K562 (cell line): Measurements from ENCODE around the gene SLC15A3. TPM values are rescaled to one million over a fixed set of nuclear protein-coding genes. Genes with fewer than 3 reads are reported as not detected.

Experiments
- ATAC-seq: fragments of 200-7000 bp; cut with Tn5 transposase; 3 replicates; pipeline ENCODE4 v1.9.1; 2020; ENCODE audit warnings: moderate library complexity
- BruUV-seq: library from RNA; stranded (reverse); fragments of 400-500 nt; replicated peaks from 2 replicates; lab custom pipeline; 2021; lab: Mats Ljungman, UMichigan
- CTCF ChIA-PET: fragments of 300-600 bp; formaldehyde crosslinking; extraction: SDS; loops from one replicate; lab custom pipeline; 2021; ENCODE audit warnings: low intra/inter-chr PET ratio; lab: Yijun Ruan, JAX
- POLR2A ChIA-PET: fragments of 300-600, 350-650 bp; sonication (Branson Sonifier 250); formaldehyde crosslinking; extraction: SDS; loops from one replicate; lab custom pipeline; 2021; ENCODE audit warnings: antibody characterized with exemption, inconsistent platforms; lab: Yijun Ruan, JAX
- DNase-seq, 4 experiments: peaks; one replicate each; pipeline versions ENCODE4 v3.0.0 to v3.0.0-alpha.2; 2011 to 2018; ENCODE audit warnings: low spot score in 3 of 4, mixed read lengths in 3 of 4; ENCODE audit errors: extremely low read depth in 1 of 4
- FAIRE-seq: peaks from 2 replicates; lab custom pipeline; 2011; peaks lifted over from hg19 to GRCh38; lab: Jason Lieb, UNC
- H2AFZ ChIP-seq: 2 replicates; pipeline ENCODE4 v1.6.0; 2011; ENCODE audit warnings: low read depth, low read length, control low read depth, inconsistent platforms
- H3K27ac ChIP-seq: fragments of 200-600 bp; 3 replicates; pipeline ENCODE4 v1.8.0; 2011; ENCODE audit warnings: low read depth, mild to moderate bottlenecking, control low read depth, inconsistent platforms, low read length, moderate library complexity, mixed read lengths; ENCODE audit errors: extremely low read depth
- H3K27me3 ChIP-seq, 2 experiments: fragments of 300-600 bp in 1 of 2; 2 replicates in 1 of 2; 3 replicates in 1 of 2; pipeline versions ENCODE4 v1.6.0 to v1.8.0; 2011; ENCODE audit warnings: inconsistent platforms in 2 of 2, low read length in 2 of 2, mild to moderate bottlenecking in 1 of 2, mixed read lengths in 1 of 2, moderate library complexity in 1 of 2; ENCODE audit not compliant: control insufficient read depth in 2 of 2, insufficient read depth in 2 of 2
- H3K36me3 ChIP-seq: fragments of 300-600 bp; 3 replicates; pipeline ENCODE4 v1.8.0; 2011; ENCODE audit warnings: mild to moderate bottlenecking, low read length, inconsistent platforms; ENCODE audit not compliant: control insufficient read depth, insufficient read depth
- H3K4me1 ChIP-seq, 2 experiments: fragments of 200-600 bp in 1 of 2; replicated peaks in 1 of 2; 2 replicates in 1 of 2; 3 replicates in 1 of 2; pipeline versions ENCODE4 v1.5.1 to v1.8.0; 2011; ENCODE audit warnings: inconsistent platforms in 2 of 2, low read length in 2 of 2, mild to moderate bottlenecking in 1 of 2, mixed read lengths in 1 of 2, moderate library complexity in 1 of 2; ENCODE audit not compliant: control insufficient read depth in 2 of 2, insufficient read depth in 2 of 2
- H3K4me2 ChIP-seq: 2 replicates; pipeline ENCODE4 v1.6.1; 2011; ENCODE audit warnings: low read length, control low read depth, inconsistent platforms, mixed read lengths; ENCODE audit not compliant: insufficient read depth
- H3K4me3 ChIP-seq: fragments of 200-600 bp; sonication (generic), shearing (Covaris generic); 2 replicates; pipeline ENCODE4 v1.5.1; 2016; ENCODE audit warnings: control low read depth, inconsistent platforms
- H3K79me2 ChIP-seq: fragments of 200-600 bp; 3 replicates; pipeline ENCODE4 v1.8.0; 2011; ENCODE audit warnings: low read length, inconsistent platforms; ENCODE audit not compliant: control insufficient read depth, insufficient read depth
- H3K9ac ChIP-seq, 2 experiments: 2 replicates each; pipeline versions ENCODE4 v1.6.0 to v1.6.1; 2011; ENCODE audit warnings: low read depth in 2 of 2, low read length in 2 of 2, control low read depth in 1 of 2, inconsistent platforms in 1 of 2, mild to moderate bottlenecking in 1 of 2, mixed read lengths in 1 of 2; ENCODE audit not compliant: insufficient read depth in 1 of 2
- H3K9me1 ChIP-seq: one replicate; pipeline ENCODE4 v1.6.0; 2011; ENCODE audit warnings: inconsistent platforms, mild to moderate bottlenecking, low read length, moderate library complexity; ENCODE audit not compliant: control insufficient read depth, insufficient read depth
- H3K9me3 ChIP-seq: replicated peaks from 2 replicates; pipeline ENCODE4 v1.5.1; 2011; ENCODE audit warnings: low read depth, low read length, inconsistent platforms; ENCODE audit not compliant: control insufficient read depth, insufficient read depth
- H4K20me1 ChIP-seq: replicated peaks from 2 replicates; pipeline ENCODE4 v1.6.1; 2011; ENCODE audit warnings: low read length, inconsistent platforms, mixed read lengths; ENCODE audit not compliant: control insufficient read depth, insufficient read depth
- MAFF ChIP-seq: IDR thresholded peaks from 2 replicates; pipeline ENCODE4 v1.6.1; 2012; ENCODE audit warnings: low read length, improper control_type of control experiment
- NBN ChIP-seq: fragments of 450-650 bp; IDR thresholded peaks from 2 replicates; pipeline ENCODE4 v1.6.1; 2016; ENCODE audit warnings: low read depth, mild to moderate bottlenecking
- SAP30 ChIP-seq: fragments of 200-600 bp; sonication (generic); IDR thresholded peaks from 2 replicates; pipeline ENCODE4 v1.6.1; 2012; ENCODE audit warnings: borderline replicate concordance, low read depth, mild to moderate bottlenecking, moderate library complexity, low read length, control low read depth, inconsistent platforms; ENCODE audit not compliant: insufficient read depth, poor library complexity, severe bottlenecking
- SRSF1 ChIP-seq: fragments of 200-400 bp; formaldehyde crosslinking; IDR thresholded peaks from 2 replicates; pipeline ENCODE4 v1.6.1; 2017; ENCODE audit warnings: mild to moderate bottlenecking, low read depth, low read length, moderate library complexity
- TOE1 ChIP-seq, 2 experiments: fragments of 450-650 bp in 1 of 2; sonication (generic) in 1 of 2; formaldehyde crosslinking in 1 of 2; IDR thresholded peaks; 2 replicates each; pipeline versions ENCODE4 v1.7.1 to v1.8.0; 2016 to 2022; ENCODE audit warnings: borderline replicate concordance in 2 of 2, mild to moderate bottlenecking in 2 of 2, antibody characterized with exemption in 1 of 2, inconsistent platforms in 1 of 2, low read depth in 1 of 2, missing genetic modification reagents in 1 of 2, moderate library complexity in 1 of 2
- WGBS: fragments of 100-300 bp; shearing (Covaris generic); methylation state at CpG from one replicate; pipeline ENCODE4 v1.1.6; 2016; ENCODE audit warnings: low coverage, mixed read lengths; ENCODE audit not compliant: insufficient coverage; ENCODE audit errors: missing lambda C conversion rate; 5-methylcytosine and 5-hydroxymethylcytosine counted together
- in situ Hi-C: fragments of 300-500 bp; cut with MboI; formaldehyde crosslinking; loops from 4 replicates; pipeline ENCODE4 v1.15.0; 2018; ENCODE audit warnings: inconsistent platforms, mixed read lengths
- intact Hi-C: fragments of 100-400 bp; cut with micrococcal nuclease; formaldehyde crosslinking; loops from 2 replicates; pipeline ENCODE4 v1.14.2; 2022
- polyA plus RNA-seq, 8 experiments: library from polyadenylated mRNA; depleted of rRNA in 4 of 8; stranded (reverse) in 5 of 8; unstranded in 3 of 8; fragments of >200 nt; fragmentation: Nextera tagmentation in 2 of 8; fragmentation: Illumina TruSeq in 1 of 8; extraction: Ambion mirVana in 2 of 8; extraction: Trizol in 1 of 8; gene quantifications; 2 replicates each; pipeline versions ENCODE4 v1.2.1 to v1.2.3, GENCODE V29; 2011 to 2014; ENCODE audit warnings: inconsistent platforms in 1 of 8, missing spikeins in 1 of 8
- total RNA-seq, 7 experiments: library from RNA; depleted of rRNA in 6 of 7; stranded (reverse); fragments of >200 nt in 6 of 7; fragmentation: Illumina TruSeq in 2 of 7; extraction: Trizol in 2 of 7; gene quantifications; 2 replicates each; pipeline versions ENCODE4 v1.2.1 to v1.2.3, GENCODE V29; 2011 to 2021; ENCODE audit warnings: low replicate concordance in 1 of 7
- TF ChIP-seq, protein P1 (sequence below): sonication (generic); formaldehyde crosslinking; IDR thresholded peaks from 2 replicates; pipeline ENCODE4 v1.5.0; 2020; ENCODE audit warnings: missing genetic modification reagents
- TF ChIP-seq, protein P2 (sequence below): fragments of 250-450 bp; sonication (Bioruptor Pico); IDR thresholded peaks from 2 replicates; pipeline ENCODE4 v1.4.0; 2020; ENCODE audit warnings: mild to moderate bottlenecking
- TF ChIP-seq, protein P3 (sequence below): sonication (generic); formaldehyde crosslinking; IDR thresholded peaks from 2 replicates; pipeline ENCODE4 v1.8.0; 2022; ENCODE audit warnings: mild to moderate bottlenecking, missing genetic modification reagents, borderline replicate concordance
- TF ChIP-seq, protein P4 (sequence below): fragments of 450-650 bp; IDR thresholded peaks from 2 replicates; pipeline ENCODE4 v1.6.1; 2016; ENCODE audit warnings: missing biosample characterization, missing genetic modification characterization
- TF ChIP-seq, protein P5 (sequence below): IDR thresholded peaks from 2 replicates; pipeline ENCODE4 v1.6.1; 2016; ENCODE audit warnings: missing genetic modification characterization, missing compliant biosample characterization
- TF ChIP-seq, protein P6 (sequence below): sonication (generic); formaldehyde crosslinking; IDR thresholded peaks from 2 replicates; pipeline ENCODE4 v1.8.0; 2022; ENCODE audit warnings: missing genetic modification reagents, mild to moderate bottlenecking, moderate library complexity, borderline replicate concordance

The SLC15A3 gene
- total and polyA plus RNA-seq, 9 of the 15 experiments (the other 6 are each of a cell fraction or from before 2014, with no cell fraction given): 0.07 to 0.27 TPM; not detected in 7

DNA sequence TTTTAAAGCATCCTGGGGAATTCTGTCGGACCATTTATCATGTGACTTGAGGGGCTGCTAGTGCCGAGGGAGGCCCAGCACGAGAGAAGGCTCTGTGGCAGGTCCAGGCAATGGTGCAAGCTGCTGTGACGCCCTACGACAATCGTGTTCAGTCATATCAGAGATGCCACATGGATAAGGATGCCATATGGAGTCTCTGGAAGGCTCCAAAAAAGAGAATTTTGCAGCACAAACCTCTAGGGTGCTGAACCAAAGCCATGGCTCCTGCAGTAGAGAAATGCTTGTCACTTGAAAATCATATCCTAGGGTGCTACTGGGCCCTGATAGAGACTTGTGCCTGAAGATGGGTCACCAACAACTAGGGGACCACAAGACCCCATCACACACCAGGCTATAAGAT, 12.8 kb upstream of the SLC15A3 start (continued):
- TF ChIP-seq, protein P1, sequence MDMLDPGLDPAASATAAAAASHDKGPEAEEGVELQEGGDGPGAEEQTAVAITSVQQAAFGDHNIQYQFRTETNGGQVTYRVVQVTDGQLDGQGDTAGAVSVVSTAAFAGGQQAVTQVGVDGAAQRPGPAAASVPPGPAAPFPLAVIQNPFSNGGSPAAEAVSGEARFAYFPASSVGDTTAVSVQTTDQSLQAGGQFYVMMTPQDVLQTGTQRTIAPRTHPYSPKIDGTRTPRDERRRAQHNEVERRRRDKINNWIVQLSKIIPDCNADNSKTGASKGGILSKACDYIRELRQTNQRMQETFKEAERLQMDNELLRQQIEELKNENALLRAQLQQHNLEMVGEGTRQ (CRISPR knock-in tag): no peak
- TF ChIP-seq, protein P2, sequence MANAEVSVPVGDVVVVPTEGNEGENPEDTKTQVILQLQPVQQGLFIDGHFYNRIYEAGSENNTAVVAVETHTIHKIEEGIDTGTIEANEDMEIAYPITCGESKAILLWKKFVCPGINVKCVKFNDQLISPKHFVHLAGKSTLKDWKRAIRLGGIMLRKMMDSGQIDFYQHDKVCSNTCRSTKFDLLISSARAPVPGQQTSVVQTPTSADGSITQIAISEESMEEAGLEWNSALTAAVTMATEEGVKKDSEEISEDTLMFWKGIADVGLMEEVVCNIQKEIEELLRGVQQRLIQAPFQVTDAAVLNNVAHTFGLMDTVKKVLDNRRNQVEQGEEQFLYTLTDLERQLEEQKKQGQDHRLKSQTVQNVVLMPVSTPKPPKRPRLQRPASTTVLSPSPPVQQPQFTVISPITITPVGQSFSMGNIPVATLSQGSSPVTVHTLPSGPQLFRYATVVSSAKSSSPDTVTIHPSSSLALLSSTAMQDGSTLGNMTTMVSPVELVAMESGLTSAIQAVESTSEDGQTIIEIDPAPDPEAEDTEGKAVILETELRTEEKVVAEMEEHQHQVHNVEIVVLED (CRISPR knock-in tag): no peak

DNA sequence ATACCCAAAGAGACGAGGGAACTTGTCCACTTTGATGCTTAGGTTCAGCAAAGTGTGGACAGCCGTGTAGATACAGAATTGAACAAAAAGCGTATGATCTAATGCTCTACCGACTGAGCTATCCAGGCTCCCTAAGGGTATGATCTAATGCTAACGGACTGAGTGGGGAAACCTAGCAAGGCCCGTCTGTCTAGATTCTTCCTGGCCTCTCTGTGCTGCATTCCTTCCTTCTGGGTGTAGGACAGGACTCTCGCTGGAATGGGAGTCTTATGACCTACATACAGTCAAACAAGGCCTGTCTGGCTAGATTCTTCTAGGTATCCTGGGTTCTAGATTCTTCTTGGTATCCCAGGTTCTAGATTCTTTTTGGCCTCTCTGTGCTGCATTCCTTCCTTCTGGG, 8.4 kb upstream of the SLC15A3 start:
- CTCF ChIA-PET: no interaction called here
- POLR2A ChIA-PET: no interaction called here
- in situ Hi-C loops (no loop called here), intact Hi-C loops (no loop called here)
- no peaks in the 10 kb centered on the region for H3K36me3 ChIP-seq
- no peaks in the 10 kb centered on the region for H3K4me1 ChIP-seq
- H3K27me3 ChIP-seq: peaks cover 24 to 42% of the 10 kb centered on the region in 2 experiments
- no peak overlapping the region for H3K4me2 ChIP-seq
- no peak for FAIRE-seq
- H3K9me3 ChIP-seq: no peaks in the 10 kb centered on the region
- H3K27ac ChIP-seq: no peak overlapping the region
- no TSS peak for BruUV-seq
- no peak for ATAC-seq
- no peak overlapping the region for H3K9ac ChIP-seq
- DNase-seq: no peak
- whole genome bisulfite sequencing: 3% methylated on average over 7 of the region's 7 CpGs
- H3K9me1 ChIP-seq: no peaks in the 10 kb centered on the region
- no peak overlapping the region for H3K4me3 ChIP-seq
- H2AFZ ChIP-seq: no peak overlapping the region
- H4K20me1 ChIP-seq: 0 out of 2 replicates have a peak, but pooled peaks cover 3% of the 10 kb centered on the region
- H3K79me2 ChIP-seq: no peaks in the 10 kb centered on the region
- TF ChIP-seq TOE1 (IDR thresholded peaks at IDR 0.05; ENCODE audit: borderline replicate concordance) (no peak), TOE1 (CRISPR knock-in tag; IDR thresholded peaks at IDR 0.05; ENCODE audit: borderline replicate concordance, low read depth) (no peak), NBN (no peak), SAP30 (no peak), SRSF1 (no peak), MAFF (no peak)
- TF ChIP-seq, protein P3, sequence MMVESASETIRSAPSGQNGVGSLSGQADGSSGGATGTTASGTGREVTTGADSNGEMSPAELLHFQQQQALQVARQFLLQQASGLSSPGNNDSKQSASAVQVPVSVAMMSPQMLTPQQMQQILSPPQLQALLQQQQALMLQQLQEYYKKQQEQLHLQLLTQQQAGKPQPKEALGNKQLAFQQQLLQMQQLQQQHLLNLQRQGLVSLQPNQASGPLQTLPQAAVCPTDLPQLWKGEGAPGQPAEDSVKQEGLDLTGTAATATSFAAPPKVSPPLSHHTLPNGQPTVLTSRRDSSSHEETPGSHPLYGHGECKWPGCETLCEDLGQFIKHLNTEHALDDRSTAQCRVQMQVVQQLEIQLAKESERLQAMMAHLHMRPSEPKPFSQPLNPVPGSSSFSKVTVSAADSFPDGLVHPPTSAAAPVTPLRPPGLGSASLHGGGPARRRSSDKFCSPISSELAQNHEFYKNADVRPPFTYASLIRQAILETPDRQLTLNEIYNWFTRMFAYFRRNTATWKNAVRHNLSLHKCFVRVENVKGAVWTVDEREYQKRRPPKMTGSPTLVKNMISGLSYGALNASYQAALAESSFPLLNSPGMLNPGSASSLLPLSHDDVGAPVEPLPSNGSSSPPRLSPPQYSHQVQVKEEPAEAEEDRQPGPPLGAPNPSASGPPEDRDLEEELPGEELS (CRISPR knock-in tag): no peak
- TF ChIP-seq, protein P4, sequence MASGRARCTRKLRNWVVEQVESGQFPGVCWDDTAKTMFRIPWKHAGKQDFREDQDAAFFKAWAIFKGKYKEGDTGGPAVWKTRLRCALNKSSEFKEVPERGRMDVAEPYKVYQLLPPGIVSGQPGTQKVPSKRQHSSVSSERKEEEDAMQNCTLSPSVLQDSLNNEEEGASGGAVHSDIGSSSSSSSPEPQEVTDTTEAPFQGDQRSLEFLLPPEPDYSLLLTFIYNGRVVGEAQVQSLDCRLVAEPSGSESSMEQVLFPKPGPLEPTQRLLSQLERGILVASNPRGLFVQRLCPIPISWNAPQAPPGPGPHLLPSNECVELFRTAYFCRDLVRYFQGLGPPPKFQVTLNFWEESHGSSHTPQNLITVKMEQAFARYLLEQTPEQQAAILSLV (tag): no peak
- TF ChIP-seq, protein P5, sequence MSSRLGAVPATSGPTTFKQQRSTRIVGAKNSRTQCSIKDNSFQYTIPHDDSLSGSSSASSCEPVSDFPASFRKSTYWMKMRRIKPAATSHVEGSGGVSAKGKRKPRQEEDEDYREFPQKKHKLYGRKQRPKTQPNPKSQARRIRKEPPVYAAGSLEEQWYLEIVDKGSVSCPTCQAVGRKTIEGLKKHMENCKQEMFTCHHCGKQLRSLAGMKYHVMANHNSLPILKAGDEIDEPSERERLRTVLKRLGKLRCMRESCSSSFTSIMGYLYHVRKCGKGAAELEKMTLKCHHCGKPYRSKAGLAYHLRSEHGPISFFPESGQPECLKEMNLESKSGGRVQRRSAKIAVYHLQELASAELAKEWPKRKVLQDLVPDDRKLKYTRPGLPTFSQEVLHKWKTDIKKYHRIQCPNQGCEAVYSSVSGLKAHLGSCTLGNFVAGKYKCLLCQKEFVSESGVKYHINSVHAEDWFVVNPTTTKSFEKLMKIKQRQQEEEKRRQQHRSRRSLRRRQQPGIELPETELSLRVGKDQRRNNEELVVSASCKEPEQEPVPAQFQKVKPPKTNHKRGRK (tag): no peak
- TF ChIP-seq, protein P6, sequence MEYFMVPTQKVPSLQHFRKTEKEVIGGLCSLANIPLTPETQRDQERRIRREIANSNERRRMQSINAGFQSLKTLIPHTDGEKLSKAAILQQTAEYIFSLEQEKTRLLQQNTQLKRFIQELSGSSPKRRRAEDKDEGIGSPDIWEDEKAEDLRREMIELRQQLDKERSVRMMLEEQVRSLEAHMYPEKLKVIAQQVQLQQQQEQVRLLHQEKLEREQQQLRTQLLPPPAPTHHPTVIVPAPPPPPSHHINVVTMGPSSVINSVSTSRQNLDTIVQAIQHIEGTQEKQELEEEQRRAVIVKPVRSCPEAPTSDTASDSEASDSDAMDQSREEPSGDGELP (CRISPR knock-in tag): no peak
